Measurements from ENCODE around the gene ANKRD10.
A peak's percentile ranks its signal among the peaks of the same experiment; 100 is the strongest.
"Not testable (repeated sequence)": the region's sequence is repeated elsewhere in the genome, so short reads cannot be mapped to it uniquely, and the experiment has no call there.

Gene ANKRD10

DNA sequence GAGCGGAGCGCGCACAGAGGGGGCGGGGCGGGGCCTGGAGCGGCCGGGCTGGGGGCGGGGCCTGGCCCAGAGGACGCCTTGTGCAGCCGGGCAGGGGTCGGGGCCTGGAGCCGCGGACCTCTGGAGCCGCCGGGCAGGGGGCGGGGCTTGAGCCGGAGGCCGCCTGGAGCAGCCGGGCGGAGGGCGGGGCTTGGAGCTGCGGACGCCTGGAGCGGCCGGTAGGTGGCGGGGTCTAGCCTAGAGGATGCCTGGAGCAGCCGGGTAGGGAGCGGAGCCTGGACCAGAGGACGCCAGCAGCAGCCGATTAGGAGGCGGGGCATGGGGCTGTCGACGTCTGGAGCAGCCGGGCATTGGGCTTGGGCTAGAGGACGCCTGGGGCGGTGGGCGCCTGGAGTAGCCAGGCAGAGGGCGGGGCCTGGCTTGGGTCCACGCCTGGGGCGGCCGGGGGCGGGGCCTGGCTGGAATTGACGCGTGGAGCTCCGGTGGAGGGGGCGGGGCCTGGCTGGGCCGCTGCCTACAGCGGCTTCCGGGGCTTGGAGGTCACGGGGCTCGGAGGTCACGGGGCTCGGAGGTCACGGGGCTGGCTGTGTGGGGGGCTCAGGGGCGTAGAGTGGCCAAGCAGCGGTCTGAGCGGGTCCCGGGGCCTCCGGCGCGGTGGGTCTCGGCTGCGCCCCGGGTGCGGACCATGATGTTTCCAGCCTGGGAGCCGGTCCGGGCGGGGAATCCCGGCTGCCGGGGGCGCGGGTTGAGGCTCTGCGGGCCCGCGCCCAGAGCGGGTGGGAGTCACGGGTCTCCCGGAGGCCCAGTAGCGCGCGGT, at the start of gene ANKRD10:
Gene ANKRD10, minus strand, starts transcription at position 13 of the 817 bp plus-strand sequence. CDS start 135 bp downstream, outside the sequence.
- peak; percentile 100 for DNase-seq

DNA sequence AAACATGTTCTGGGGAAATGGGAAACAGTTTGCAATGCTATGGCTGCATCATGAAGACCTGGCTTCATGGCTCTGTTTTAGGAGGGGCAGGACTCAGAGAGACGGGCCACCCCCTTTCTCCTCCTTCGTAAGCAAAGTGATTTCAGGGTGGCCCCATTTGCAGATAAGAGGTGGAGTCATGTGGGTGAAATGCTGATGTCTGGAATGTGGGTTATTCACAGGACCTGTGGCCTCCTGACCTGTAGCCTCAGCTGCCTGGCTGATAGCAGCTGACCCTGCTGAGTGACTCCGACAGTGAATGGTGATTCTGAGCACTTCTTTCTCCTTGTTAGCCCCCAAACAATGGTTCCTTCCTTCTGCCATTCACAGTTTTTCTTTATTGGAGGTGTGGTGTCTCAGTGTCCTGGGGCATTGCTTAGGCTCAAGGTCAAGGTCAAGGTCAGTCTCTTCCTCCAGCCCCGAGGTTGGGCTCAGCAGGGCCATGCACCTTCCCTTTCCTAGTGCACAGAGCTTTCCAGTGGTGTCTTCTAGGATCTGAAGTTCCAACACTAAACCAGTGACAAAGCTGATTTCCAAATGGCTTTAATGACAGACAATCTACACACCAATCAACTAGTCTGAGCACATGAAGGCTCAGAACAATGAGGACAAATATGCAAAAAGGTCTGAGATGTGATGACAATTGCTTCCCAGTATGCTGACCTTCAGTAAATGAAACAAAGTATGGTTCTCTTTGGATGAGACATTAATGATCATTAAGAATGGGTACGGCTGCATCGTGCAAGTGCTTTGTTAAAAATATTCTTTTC, 49.6 kb upstream of the ANKRD10 start:
- DNase-seq: no peak

DNA sequence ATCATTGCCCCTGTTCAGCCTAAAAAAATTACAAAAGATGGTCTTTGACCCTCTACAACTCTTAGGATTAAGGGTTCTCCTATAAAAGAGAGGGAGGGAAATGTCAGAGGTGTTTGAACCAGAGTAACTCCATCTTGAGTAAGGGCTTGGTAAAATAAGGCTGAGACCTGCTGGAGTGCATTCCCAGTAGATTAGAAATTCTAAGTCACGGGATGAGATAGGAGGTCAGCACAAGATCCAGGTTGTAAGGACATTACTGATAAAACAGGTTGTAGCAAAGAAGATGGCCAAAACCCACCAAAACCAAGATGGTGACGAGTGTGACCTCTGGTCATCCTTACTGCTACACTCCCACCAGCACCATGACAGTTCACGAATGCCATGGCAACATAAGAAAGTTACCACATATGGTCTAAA, 48.7 kb upstream of the ANKRD10 start:
- DNase-seq: no peak

DNA sequence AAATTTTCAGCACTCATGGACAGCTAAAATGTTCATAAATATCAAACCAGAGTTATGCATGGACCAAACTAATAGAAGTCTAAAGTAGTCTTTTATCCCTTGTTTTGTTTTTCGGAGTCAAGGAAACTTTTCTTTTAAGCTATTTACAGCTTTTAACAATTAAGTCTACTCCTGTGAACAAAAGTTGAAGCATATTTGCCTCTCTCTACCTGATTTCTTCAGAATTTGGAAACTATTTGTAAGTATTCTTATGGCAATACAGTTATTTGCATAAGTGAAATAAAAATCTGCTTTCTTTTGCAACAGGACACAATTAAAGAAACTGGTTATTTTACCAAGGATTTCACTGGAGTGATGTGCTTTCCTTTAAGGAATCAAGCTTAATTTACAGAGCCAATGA, 47.1 kb upstream of the ANKRD10 start:
- DNase-seq: no peak

DNA sequence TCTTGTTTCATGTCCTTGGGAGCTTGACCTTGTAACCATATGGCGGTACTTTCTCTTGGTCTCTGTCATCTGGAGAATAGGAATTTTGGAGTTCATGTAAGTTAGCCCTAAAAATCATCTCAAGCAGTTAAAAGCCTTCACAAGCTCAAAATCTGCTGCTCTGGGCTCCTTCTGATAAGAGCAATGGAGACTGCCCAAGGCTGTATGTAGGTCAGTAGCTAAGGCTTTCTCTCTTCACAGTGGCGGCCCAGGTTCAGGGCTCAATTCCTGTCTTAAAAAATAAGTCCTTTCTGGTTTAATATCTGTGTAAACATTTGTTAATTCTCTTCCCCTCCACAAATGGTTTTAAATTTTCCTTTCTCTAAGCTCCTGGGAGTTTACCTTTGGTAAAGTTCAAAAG, 45.3 kb upstream of the ANKRD10 start:
- DNase-seq: no peak

DNA sequence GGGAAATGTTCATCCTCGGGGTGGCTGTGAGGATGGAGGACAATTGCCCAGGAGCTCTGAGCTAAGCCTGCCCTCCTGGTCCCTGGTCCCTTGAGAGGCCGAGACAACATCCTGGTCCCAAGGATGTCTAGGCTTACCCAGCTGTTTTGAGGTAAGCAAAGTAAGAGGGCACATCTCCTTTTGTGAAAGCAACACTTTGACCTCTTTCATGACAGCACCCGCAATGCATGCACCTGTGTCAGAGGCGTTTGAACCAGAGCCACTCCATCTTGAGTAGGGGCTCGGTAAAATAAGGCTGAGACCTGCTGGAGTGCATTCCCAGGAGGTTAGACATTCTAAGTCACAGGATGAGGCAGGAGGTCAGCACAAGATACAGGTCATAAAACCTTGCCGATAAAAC, 43.1 kb upstream of the ANKRD10 start:
- no peak for DNase-seq

DNA sequence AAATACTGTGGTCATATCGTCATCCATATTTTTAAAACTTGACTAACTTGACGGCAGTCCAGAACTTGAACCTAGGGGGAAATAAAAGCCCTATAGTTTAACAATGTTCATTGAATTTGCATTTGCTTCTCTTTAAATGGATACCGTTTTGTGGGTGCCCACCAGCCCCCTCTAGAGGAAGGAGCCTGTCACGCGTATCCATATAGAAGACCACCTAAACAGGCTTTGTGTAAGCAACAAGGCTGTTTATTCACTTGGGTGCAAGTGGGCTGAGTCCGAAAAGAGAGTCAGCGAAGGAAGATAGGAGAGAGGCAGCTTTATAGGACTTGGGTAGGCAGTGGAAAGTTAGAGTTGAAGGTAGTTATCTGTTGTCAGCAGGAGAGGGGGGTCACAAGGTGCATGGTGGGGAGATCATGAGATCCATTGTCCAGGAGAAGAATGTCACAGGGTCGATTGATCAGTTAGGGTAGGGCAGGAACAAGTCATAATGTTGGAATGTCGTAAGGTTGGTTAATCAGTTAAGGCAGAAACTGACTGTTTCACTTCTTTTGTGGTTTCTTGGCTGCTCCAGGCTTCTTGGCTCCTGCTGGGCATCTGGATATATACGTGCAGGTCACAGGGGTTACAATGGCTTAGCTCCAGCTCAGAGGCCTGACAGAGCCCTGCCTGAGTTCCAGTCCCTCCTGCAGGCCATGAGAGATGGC, 42.5 kb upstream of the ANKRD10 start:
- no peak for DNase-seq

DNA sequence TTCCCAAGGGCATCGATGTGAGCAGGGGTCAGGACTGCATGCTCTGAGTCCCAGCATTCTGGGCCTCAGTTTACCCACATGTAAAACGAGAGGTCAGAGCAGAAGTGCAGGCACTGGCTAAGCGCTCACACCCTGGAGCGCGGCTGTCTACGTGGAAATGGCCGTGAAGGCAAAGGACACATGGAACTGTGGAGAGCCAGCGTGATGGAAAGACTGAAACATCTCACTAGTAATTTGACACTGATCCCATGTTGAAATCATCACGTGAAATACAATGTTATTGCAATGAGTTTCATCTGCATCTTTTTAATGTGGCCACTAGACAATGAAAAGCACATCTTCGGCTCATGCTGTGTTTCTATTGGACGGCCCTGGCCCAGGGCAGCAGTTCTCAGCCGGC, 41.3 kb upstream of the ANKRD10 start:
- not testable (repeated sequence) for DNase-seq

DNA sequence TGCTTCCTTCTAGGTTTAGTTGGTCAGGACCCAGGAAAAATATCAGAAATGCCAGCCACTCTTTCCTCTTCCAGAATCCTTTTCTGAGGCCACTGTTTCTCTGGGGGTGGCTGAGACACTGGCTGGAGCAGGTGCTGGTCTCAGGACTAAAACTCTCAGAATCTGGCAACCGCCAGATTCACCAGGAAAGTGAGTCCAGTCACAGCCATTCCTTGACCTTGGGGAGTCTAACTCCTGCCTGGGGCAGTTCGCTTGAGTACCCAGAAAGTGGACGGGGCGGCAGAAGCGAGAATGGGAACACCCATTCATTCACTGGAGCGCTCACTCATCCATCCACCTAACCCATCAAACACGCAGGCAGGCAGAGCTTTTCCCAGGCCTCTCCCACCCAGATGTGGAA, 40.7 kb upstream of the ANKRD10 start:
- not testable (repeated sequence) for DNase-seq

DNA sequence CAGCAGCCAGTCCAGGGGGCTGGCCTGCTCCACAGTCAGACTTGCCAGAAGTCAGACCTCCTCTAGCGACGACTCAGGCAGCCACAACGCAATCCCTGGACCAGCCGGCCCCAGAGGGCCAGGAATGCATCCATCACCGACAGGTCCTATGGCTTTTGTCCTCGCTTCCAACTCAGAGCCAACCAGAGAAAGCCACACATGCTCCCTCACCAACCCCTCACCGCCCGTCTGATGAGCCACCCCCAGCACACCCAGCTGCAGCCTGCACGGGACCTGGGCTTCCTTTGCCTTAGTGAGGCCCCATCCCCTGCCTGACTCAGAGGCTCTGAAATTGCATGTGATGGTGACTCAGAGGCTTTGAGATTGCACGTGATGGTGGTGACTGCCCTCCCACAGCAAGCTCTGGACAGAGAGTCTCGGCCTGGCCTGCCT, 40.2 kb upstream of the ANKRD10 start:
- DNase-seq: not testable (repeated sequence)

DNA sequence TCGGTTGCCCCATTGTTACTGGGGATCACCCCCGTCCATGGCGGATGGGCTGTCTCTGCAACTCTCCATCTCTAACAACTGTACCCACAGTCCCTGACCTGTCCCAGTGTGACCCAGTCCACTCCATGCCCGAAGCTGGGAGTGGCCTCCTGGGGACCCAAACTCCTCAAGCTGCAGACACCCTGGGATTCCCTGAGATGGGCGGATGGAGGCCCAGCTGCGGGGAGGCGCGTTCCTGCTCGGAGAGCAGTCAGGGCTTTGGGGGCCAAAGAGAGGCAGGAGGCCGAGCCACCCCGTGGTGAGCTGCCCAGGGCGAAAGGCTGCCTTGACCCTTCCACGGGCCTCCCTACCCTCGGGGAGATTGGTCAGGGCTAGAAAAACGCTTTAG, 39.7 kb upstream of the ANKRD10 start:
- DNase-seq: not testable (repeated sequence)

DNA sequence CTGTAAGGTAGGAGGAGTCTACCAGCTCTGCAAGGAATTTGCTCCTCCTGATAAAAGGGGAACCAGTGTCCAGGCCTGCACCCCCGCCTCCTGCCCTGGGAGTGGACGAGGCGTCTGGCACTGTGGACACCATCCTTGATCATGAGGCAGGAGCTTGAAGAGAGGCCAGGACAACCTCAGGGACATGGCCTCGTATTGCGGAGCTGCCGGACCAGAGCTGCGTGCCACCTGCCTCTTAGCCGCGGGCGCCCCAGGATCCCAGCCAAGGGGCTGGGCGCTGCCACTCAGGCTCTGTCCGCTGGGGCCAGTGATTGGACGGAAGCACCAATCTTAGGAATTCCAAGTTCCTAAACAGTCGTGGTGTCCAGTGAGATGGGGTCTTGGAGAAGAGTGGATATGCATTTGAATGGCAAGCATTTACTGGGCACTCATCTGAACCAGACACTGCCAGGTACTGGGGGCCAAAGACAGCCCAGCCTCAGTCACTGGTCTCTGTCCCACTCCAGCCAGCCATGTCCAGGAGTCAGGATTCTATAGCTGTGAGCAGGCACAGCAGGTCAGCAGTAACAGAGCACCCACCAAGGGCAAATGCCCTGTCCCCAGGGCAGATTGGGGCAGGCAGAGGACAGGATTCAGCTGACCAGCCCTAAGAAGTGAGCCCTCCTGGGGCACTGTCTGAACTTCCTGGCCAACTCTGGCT, 39.1 kb upstream of the ANKRD10 start:
- no peak for DNase-seq

DNA sequence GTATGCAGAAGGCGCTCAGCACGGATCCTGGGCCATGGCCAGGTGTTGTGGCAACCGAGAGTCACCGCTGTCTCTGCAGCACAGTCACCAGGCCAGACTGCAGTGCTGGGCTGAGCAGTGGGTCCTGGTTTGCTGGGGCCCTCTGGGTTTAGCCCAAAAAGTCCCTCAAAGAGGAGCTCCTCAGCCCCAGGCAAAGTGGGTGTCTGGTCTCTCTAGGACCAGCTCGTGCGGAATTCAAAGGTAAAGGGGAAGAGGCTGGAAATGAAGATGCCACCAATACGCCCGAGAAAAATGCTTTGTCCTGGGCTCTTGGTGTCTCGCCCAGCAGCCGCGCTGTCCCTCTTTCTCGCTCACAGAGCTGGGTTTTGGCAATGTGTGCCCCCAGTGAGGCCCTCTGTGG, 38.5 kb upstream of the ANKRD10 start:
- DNase-seq: no peak

DNA sequence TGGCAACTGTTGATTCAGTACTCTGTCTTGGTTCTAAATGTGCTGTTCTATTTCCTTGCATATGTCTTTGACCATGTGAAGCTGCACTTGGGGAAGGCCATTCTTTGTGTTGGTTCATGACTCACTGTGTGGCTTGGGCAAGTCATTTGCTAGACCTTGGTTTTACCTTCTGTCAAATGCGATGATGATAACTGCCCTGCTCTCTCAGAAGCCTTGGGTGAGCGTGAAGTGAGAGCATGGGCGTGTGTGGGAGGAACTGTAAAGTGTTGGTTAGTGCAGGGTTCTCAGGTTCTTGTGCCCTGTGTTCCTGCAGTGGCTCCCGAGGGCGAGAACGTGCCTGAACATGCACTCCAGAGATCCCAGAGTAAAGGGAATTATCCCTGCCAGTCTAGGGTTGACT, 37.3 kb upstream of the ANKRD10 start:
- DNase-seq: not testable (repeated sequence)

DNA sequence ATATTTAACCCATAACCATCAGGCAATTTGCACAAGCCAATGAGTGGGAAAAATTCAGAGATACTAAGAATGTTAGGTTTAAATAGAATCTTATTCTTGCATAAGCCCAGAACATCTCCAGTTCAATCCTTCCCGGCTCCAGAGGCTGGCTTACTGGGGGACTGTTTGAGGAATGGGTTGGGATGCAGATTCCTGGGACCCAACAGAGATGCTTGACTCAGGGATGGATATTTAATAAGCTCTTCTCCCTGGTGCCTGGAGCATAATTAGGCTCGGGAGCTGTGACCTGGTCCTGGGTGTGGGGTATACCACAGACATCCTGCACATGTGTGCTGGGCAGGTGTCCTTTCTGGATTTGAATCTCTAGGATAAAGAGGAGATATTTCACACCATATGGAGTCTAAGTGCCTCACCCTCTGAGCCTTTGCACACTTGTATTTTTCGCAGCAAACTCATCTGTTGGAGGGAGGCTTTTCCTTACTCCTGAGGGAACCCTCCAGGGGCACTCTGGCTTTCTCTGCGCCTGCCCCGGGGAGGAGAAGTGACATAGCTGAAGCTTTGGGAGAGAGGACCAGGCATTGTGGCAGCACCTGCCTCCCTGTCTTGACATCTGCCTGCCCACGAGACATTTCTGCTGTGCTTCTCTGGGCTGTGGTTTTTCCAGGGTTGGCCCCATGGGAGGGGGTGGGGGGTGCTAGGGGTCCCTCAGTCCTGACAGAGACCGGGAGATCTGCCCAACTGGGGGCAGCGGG, 36.1 kb upstream of the ANKRD10 start:
- DNase-seq: no peak

DNA sequence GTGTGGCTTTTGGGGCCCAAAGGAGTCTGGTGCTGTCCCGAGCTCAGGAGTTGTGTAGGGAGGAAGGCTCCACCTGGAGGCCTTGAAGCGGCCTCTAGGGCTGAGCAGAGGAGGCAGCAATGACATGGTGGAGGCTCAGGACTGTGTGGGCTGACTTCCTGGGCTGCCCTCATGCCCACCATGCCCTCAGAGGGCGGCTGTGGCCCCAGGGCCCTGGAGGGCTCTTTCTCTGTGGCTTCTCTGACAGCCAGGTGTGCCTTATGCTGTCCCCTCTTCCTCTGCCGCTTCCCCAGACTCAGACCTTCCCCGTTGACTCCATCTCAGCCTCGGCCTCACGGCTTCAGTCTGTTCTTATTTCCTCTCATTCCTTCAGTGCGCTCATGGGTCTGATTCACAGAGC, 35.5 kb upstream of the ANKRD10 start:
- no peak for DNase-seq

DNA sequence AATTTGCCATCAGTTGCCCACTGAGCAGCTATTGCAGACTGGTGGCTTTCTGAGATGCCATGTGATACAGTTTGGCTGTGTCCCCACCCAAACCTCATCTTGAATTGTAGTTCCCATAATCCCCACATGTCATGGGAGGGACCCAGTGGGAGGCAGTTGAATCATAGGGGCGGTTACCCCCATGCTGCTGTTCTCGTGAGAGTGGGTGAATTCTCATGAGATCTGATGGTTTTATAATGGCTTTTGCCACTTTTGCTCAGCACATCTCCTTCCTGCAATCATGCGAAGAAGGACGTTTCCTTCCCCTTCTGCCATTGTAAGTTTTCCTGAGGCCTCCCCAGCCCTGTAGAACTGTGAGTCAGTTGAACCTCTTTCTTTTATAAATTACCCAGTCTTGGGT, 34.8 kb upstream of the ANKRD10 start:
- DNase-seq: no peak

DNA sequence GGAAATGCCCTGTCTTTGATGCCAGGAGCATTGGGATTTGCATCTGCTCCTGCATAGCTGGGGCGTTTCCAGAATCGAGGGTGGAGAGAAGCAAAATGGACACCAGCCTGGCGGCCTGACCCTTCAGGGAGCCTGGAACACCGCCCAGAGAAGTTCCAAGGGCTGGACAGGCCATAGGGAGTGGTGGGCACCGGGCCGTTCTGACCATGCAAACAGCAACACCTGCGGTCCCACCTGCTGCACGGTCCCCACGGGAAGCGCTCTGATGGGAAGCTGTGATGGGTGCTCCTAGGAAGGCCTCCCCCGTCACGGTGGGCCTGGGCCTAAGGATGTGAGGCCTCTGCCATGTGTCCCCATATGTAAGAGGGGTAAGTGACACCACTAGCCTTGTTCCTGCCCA, 34.2 kb upstream of the ANKRD10 start:
- DNase-seq: no peak

DNA sequence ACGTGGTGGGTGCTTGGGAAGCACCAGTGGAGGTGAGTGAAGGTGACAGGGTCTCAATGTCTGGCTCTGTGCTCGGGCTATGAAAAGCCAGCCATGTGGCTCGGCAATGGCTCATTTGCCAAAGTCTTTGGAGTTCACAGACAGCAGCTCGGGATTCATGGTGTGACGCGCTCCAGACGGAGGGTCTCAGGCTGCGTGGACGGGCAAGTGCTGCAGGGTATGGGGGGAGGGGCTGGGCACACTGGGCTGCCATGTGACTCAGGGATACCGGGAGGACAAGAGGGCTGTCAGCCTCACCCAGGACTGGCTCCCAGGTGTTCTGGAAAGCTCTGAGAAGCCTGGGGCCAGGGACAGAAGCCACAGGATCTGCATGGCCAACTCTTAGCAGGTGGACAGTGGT, 32.5 kb upstream of the ANKRD10 start:
- not testable (repeated sequence) for DNase-seq

DNA sequence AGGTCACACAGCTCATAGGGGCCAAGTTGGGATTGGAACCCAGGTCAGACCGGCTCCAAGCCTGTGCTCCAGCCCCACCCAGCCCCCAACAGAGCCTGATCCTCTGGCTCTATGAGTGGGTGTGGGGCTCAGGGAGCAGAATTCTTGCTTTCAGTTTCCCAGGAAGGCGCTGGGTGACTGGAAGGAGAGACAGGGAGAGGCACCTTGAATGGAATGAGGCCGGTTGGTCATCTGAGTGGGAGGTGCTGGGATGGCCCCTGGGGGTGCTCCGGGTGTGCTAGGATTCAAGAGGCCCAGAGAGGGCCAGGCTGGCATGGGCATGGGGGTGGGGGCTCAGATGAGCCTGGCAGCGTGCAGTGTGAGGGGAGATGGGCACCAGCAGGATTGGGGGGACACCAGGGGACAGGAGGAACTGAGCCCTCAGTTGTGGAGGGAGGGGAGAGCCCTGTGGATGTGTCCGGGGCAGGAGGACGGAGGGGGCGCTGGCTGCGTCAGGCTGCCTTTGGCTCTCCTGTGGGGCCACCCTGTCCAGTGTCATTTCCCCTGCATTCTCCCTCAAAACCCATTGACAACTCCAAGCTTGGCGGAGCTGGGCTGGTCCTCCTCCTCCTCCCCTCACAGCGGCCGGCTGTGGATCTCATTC, 31.2 kb upstream of the ANKRD10 start:
- no peak for DNase-seq
